Nephron (organoid): ENCODE data around the gene ADGRG1.

Experiments
- H3K27ac Mint-ChIP-seq, 3 experiments: 2 replicates each; pipeline ENCODE4 v1.8.0; 2020; ENCODE audit warnings: mixed read lengths in 3 of 3, mild to moderate bottlenecking in 2 of 3, moderate library complexity in 1 of 3
- H3K27me3 Mint-ChIP-seq: 2 replicates; pipeline ENCODE4 v1.8.0; 2021; ENCODE audit warnings: low read depth, mild to moderate bottlenecking, moderate library complexity, mixed read lengths
- H3K36me3 Mint-ChIP-seq: 2 replicates; pipeline ENCODE4 v1.8.0; 2020; ENCODE audit warnings: low read depth, mixed read lengths
- H3K4me1 Mint-ChIP-seq: 2 replicates; pipeline ENCODE4 v1.8.0; 2020; ENCODE audit warnings: mixed read lengths
- H3K4me3 Mint-ChIP-seq, 3 experiments: 2 replicates each; pipeline ENCODE4 v1.8.0; 2020; ENCODE audit warnings: mild to moderate bottlenecking in 3 of 3, mixed read lengths in 3 of 3, moderate library complexity in 2 of 3
- H3K9me3 Mint-ChIP-seq: 2 replicates; pipeline ENCODE4 v1.8.0; 2020; ENCODE audit warnings: mixed read lengths
- CTCF ChIP-seq, 3 experiments: fragments of 200-600 bp; sonication (generic); IDR thresholded peaks; one replicate each; pipeline ENCODE4 v1.5.0; 2021; ENCODE audit warnings: antibody characterized with exemption in 3 of 3; ENCODE audit not compliant: unreplicated experiment in 3 of 3

The ADGRG1 gene

GRCh38 chr16:57623251-57624043 is 5.0 kb upstream of the ADGRG1 start:
- H3K4me3 Mint-ChIP-seq, result no peak overlapping the region
- peak overlapping the region; percentile 76 to 92 (median 82) for H3K27ac Mint-ChIP-seq

GRCh38 chr16:57624044-57624688 is 4.3 kb upstream of the ADGRG1 start:
- H3K4me1 Mint-ChIP-seq, result peaks cover 59% of the 10 kb centered on the region
- no peak for TF ChIP-seq CTCF (IDR thresholded peaks at IDR 0.05; ENCODE audit: unreplicated experiment in 3 of 3)
- peak overlapping the region; percentile 78 to 92 (median 82) for H3K27ac Mint-ChIP-seq
- H3K9me3 Mint-ChIP-seq, result no peaks in the 10 kb centered on the region
- no peak overlapping the region for H3K4me3 Mint-ChIP-seq
- peaks cover 24% of the 10 kb centered on the region for H3K27me3 Mint-ChIP-seq
- H3K36me3 Mint-ChIP-seq, result no peaks in the 10 kb centered on the region

More at GRCh38 chr16:57623251-57624043, 5.0 kb upstream of the ADGRG1 start:
- Mint-ChIP-seq H3K4me1 (peaks cover 53% of the 10 kb centered on the region), H3K27me3 (peaks cover 24% of the 10 kb centered on the region), H3K36me3 (no peaks in the 10 kb centered on the region), H3K9me3 (no peaks in the 10 kb centered on the region)
- no peak for TF ChIP-seq CTCF (IDR thresholded peaks at IDR 0.05; ENCODE audit: unreplicated experiment in 3 of 3)

- TF ChIP-seq CTCF (IDR thresholded peaks at IDR 0.05; ENCODE audit: unreplicated experiment in 3 of 3), result no peak
- H3K4me3 Mint-ChIP-seq, result no peak overlapping the region
Observed at GRCh38 chr16:57624806-57625500, 3.5 kb upstream of the ADGRG1 start.

GRCh38 chr16:57626420-57627170 is 1.8 kb upstream of the ADGRG1 start:
- Mint-ChIP-seq H3K4me1 (peaks cover 68% of the 10 kb centered on the region), H3K9me3 (no peaks in the 10 kb centered on the region), H3K27me3 (peaks cover 32% of the 10 kb centered on the region), H3K27ac (peak overlapping the region in 2 of 3 experiments; percentile 40 to 59), H3K36me3 (no peaks in the 10 kb centered on the region), H3K4me3 (no peak overlapping the region)
- TF ChIP-seq CTCF (IDR thresholded peaks at IDR 0.05; ENCODE audit: unreplicated experiment in 3 of 3), result no peak

More at GRCh38 chr16:57624806-57625500, 3.5 kb upstream of the ADGRG1 start:
- Mint-ChIP-seq H3K4me1 (peaks cover 59% of the 10 kb centered on the region), H3K9me3 (no peaks in the 10 kb centered on the region), H3K27me3 (peaks cover 24% of the 10 kb centered on the region), H3K36me3 (no peaks in the 10 kb centered on the region), H3K27ac (peak overlapping the region; percentile 78 to 92 (median 82))

- peak overlapping the region; percentile 50 to 84 (median 64) for H3K27ac Mint-ChIP-seq
- TF ChIP-seq CTCF (IDR thresholded peaks at IDR 0.05; ENCODE audit: unreplicated experiment in 3 of 3), result peak in 1 of 3 experiments; percentile 31
- H3K4me3 Mint-ChIP-seq, result peak overlapping the region; percentile 24 to 44 (median 31)
Observed at GRCh38 chr16:57627184-57627871, 1.1 kb upstream of the ADGRG1 start.

More at GRCh38 chr16:57627184-57627871, 1.1 kb upstream of the ADGRG1 start:
- peaks cover 32% of the 10 kb centered on the region for H3K27me3 Mint-ChIP-seq
- no peaks in the 10 kb centered on the region for H3K36me3 Mint-ChIP-seq
- H3K9me3 Mint-ChIP-seq, result no peaks in the 10 kb centered on the region
- peaks cover 62% of the 10 kb centered on the region for H3K4me1 Mint-ChIP-seq
